Measurements from ENCODE around the gene SLC12A4. TPM values are rescaled to one million over a fixed set of nuclear protein-coding genes. Genes with fewer than 3 reads are reported as not detected.

SLC12A4 gene
- total RNA-seq, 1 experiment from 2014 or later, result 62.6 TPM

DNA sequence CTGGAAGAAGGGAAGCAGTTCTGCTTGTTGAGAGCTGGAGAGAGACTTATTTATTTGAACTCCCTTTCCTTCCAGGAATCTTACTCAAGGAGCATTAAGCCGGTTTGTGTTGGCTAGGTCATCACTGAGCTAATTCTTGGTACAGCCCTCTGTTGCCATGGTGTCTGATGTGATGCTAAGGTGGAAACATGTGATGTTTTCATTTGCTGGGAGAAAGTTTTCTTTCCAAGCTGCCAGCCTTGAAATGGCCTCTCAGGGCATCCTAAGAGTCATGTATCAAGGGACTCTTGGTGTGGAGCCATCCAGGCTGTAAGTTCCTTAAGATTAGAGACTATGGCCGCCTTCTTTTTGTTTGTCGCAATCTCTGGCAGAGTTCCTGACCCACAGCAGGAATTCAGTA is 71.2 kb downstream of the SLC12A4 start:
- DNase-seq (ENCODE audit: low read depth), result no peak

DNA sequence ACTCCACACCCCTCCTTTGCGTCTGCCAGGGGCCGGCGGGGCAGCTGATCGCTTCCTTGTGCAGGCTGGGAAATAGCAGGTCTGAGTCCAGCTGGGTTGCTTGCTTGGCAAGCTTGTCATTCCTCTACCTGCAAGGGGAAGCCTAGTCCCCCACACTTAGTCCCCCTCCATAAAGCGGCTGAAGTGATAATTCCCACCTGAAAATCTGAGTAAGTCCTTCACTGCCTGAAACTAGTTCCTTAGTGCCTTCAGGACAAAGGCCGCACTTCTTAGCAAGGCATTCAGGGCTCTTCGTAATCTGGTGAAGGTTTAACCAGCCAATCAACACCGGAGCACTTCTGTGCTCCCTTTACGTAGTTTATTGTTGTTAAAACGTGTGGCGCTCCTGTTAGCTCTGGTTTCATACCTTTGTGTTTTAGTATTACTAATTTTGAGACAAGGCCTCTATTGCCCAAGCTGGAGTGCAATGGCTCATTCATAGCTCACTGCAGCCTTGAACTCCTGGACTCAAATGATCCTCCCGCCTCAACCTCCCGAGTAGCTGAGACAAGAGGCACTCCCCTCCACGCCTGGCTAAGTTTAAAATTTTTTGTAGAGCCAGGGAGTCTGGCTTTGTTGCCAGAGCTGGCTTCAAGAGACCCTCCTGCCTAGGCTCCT is 74.6 kb downstream of the SLC12A4 start:
- DNase-seq (ENCODE audit: low read depth), result no peak

Other genes with a start within 250 kb of the SLC12A4 start
- gene GFOD2, start 249.3 kb downstream of the SLC12A4 start, total RNA-seq (2014; rRNA removed), result 15.9 and 17.4 TPM in 2 replicates
- gene RANBP10, start 162.1 kb downstream of the SLC12A4 start, total RNA-seq (2014; rRNA removed), result 3.8 and 4.5 TPM in 2 replicates
- 0.77 and 1.6 TPM in 2 replicates for gene TSNAXIP1, start 161.7 kb downstream of the SLC12A4 start, total RNA-seq (2014; rRNA removed)
- 61.6 and 65.5 TPM in 2 replicates for gene THAP11, start 126.3 kb downstream of the SLC12A4 start, total RNA-seq (2014; rRNA removed)
- gene NUTF2, start 121.7 kb downstream of the SLC12A4 start, total RNA-seq (2014; rRNA removed), result 86.3 and 142 TPM in 2 replicates
- 52.6 and 55.5 TPM in 2 replicates for gene CENPT, start 120.9 kb downstream of the SLC12A4 start, total RNA-seq (2014; rRNA removed)
- 59.2 and 67.7 TPM in 2 replicates for gene EDC4, start 95.6 kb downstream of the SLC12A4 start, total RNA-seq (2014; rRNA removed)
- not detected in 2 replicates for gene NRN1L, start 83.8 kb downstream of the SLC12A4 start, total RNA-seq (2014; rRNA removed)
- gene PSKH1, start 75.4 kb downstream of the SLC12A4 start, total RNA-seq (2014; rRNA removed), result 9.0 and 10.3 TPM in 2 replicates
- 0.71 and 2.6 TPM in 2 replicates for gene CTRL, start 36.8 kb downstream of the SLC12A4 start, total RNA-seq (2014; rRNA removed)
- 37.6 and 38.1 TPM in 2 replicates for gene PSMB10, start 31.8 kb downstream of the SLC12A4 start, total RNA-seq (2014; rRNA removed)
- 11.7 and 13.3 TPM in 2 replicates for gene LCAT, start 24.5 kb downstream of the SLC12A4 start, total RNA-seq (2014; rRNA removed)
- not detected in 2 replicates for gene DPEP3, start 11.9 kb upstream of the SLC12A4 start, total RNA-seq (2014; rRNA removed)
- gene DPEP2, start 30.8 kb upstream of the SLC12A4 start, total RNA-seq (2014; rRNA removed), result not detected in 2 replicates
- not detected in 2 replicates for gene DPEP2NB, start 47.3 kb upstream of the SLC12A4 start, total RNA-seq (2014; rRNA removed)
- gene DDX28, start 54.6 kb upstream of the SLC12A4 start, total RNA-seq (2014; rRNA removed), result 10.5 and 13.4 TPM in 2 replicates
- 18.3 and 20.1 TPM in 2 replicates for gene DUS2, start 54.6 kb upstream of the SLC12A4 start, total RNA-seq (2014; rRNA removed)
- 22.3 and 26.5 TPM in 2 replicates for gene NFATC3, start 116.7 kb upstream of the SLC12A4 start, total RNA-seq (2014; rRNA removed)